Measurements from ENCODE around the gene BNC2.

Gene BNC2

GRCh38 chr9:16718296-16718695 is 152.2 kb downstream of the BNC2 start:
- H3K9me2 ChIP-seq (replicated peaks; ENCODE audit: low read depth, low read length), result no peaks in the 10 kb centered on the region
- no peak for TF ChIP-seq CTCF (conservative IDR thresholded peaks at IDR 0.05; ENCODE audit: low read length)
- no peak for TF ChIP-seq EZH2phosphoT487 (IDR thresholded peaks at IDR 0.05; ENCODE audit: borderline replicate concordance)
- no peaks in the 10 kb centered on the region for H3F3A ChIP-seq (ENCODE audit: low read depth)
- no peaks in the 10 kb centered on the region for H3K79me2 ChIP-seq (ENCODE audit: insufficient read depth, low read length)
- H4K20me1 ChIP-seq (ENCODE audit: insufficient read depth, low read length, poor library complexity, severe bottlenecking), result no peaks in the 10 kb centered on the region
- H3K4me2 ChIP-seq (ENCODE audit: low read depth, low read length, poor library complexity, severe bottlenecking), result no peak overlapping the region
- no peaks in the 10 kb centered on the region for H3K36me3 ChIP-seq (ENCODE audit: insufficient read depth, low read length)
- H3K9ac ChIP-seq (ENCODE audit: low read depth, low read length, poor library complexity, severe bottlenecking), result no peak overlapping the region
- no peaks in the 10 kb centered on the region for H3K4me1 ChIP-seq (ENCODE audit: insufficient read depth, low read length, poor library complexity, severe bottlenecking)
- H3K4me3 ChIP-seq (ENCODE audit: low read length, poor library complexity, severe bottlenecking), result no peak overlapping the region
- H3K9me3 ChIP-seq (ENCODE audit: insufficient read depth, low read depth, low read length), result no peaks in the 10 kb centered on the region
- no peaks in the 10 kb centered on the region for H3K27me3 ChIP-seq (ENCODE audit: insufficient read depth, low read length, poor library complexity, severe bottlenecking)
- H2AFZ ChIP-seq (ENCODE audit: low read length), result no peak overlapping the region

GRCh38 chr9:16716601-16717000 is 153.9 kb downstream of the BNC2 start:
- no peaks in the 10 kb centered on the region for H3K36me3 ChIP-seq (ENCODE audit: insufficient read depth, low read length)
- H3K79me2 ChIP-seq (ENCODE audit: insufficient read depth, low read length), result no peaks in the 10 kb centered on the region
- no peak overlapping the region for H3K4me3 ChIP-seq (ENCODE audit: low read length, poor library complexity, severe bottlenecking)

GRCh38 chr9:16715404-16715803 is 155.1 kb downstream of the BNC2 start:
- H3K9me2 ChIP-seq (replicated peaks; ENCODE audit: low read depth, low read length), result no peaks in the 10 kb centered on the region
- no peak overlapping the region for H3K9ac ChIP-seq (ENCODE audit: low read depth, low read length, poor library complexity, severe bottlenecking)
- TF ChIP-seq CTCF (conservative IDR thresholded peaks at IDR 0.05; ENCODE audit: low read length) (no peak), EZH2phosphoT487 (IDR thresholded peaks at IDR 0.05; ENCODE audit: borderline replicate concordance) (no peak)
- H3F3A ChIP-seq (ENCODE audit: low read depth), result no peaks in the 10 kb centered on the region
- no peaks in the 10 kb centered on the region for H3K9me3 ChIP-seq (ENCODE audit: insufficient read depth, low read depth, low read length)
- H3K27me3 ChIP-seq (ENCODE audit: insufficient read depth, low read length, poor library complexity, severe bottlenecking), result no peaks in the 10 kb centered on the region
- no peaks in the 10 kb centered on the region for H3K36me3 ChIP-seq (ENCODE audit: insufficient read depth, low read length)
- no peak overlapping the region for H2AFZ ChIP-seq (ENCODE audit: low read length)
- H4K20me1 ChIP-seq (ENCODE audit: insufficient read depth, low read length, poor library complexity, severe bottlenecking), result no peaks in the 10 kb centered on the region
- H3K4me1 ChIP-seq (ENCODE audit: insufficient read depth, low read length, poor library complexity, severe bottlenecking), result no peaks in the 10 kb centered on the region
- no peaks in the 10 kb centered on the region for H3K79me2 ChIP-seq (ENCODE audit: insufficient read depth, low read length)
- H3K4me2 ChIP-seq (ENCODE audit: low read depth, low read length, poor library complexity, severe bottlenecking), result no peak overlapping the region
- no peak overlapping the region for H3K4me3 ChIP-seq (ENCODE audit: low read length, poor library complexity, severe bottlenecking)

More at GRCh38 chr9:16716601-16717000, 153.9 kb downstream of the BNC2 start:
- no peak overlapping the region for H3K9ac ChIP-seq (ENCODE audit: low read depth, low read length, poor library complexity, severe bottlenecking)
- no peaks in the 10 kb centered on the region for H3F3A ChIP-seq (ENCODE audit: low read depth)
- H3K9me2 ChIP-seq (replicated peaks; ENCODE audit: low read depth, low read length), result no peaks in the 10 kb centered on the region
- no peaks in the 10 kb centered on the region for H3K4me1 ChIP-seq (ENCODE audit: insufficient read depth, low read length, poor library complexity, severe bottlenecking)
- H3K4me2 ChIP-seq (ENCODE audit: low read depth, low read length, poor library complexity, severe bottlenecking), result no peak overlapping the region
- no peaks in the 10 kb centered on the region for H3K27me3 ChIP-seq (ENCODE audit: insufficient read depth, low read length, poor library complexity, severe bottlenecking)
- TF ChIP-seq CTCF (conservative IDR thresholded peaks at IDR 0.05; ENCODE audit: low read length), result no peak
- TF ChIP-seq EZH2phosphoT487 (IDR thresholded peaks at IDR 0.05; ENCODE audit: borderline replicate concordance), result no peak
- H2AFZ ChIP-seq (ENCODE audit: low read length), result no peak overlapping the region
- H4K20me1 ChIP-seq (ENCODE audit: insufficient read depth, low read length, poor library complexity, severe bottlenecking), result no peaks in the 10 kb centered on the region
- no peaks in the 10 kb centered on the region for H3K9me3 ChIP-seq (ENCODE audit: insufficient read depth, low read depth, low read length)

Data from Loucy (cell line).